Transverse colon (tissue), 4 donors: Measurements from ENCODE around the gene C14orf119. TPM values are rescaled to one million over a fixed set of nuclear protein-coding genes. Genes with fewer than 3 reads are reported as not detected.
"Not testable (repeated sequence)": the region's sequence is repeated elsewhere in the genome, so short reads cannot be mapped to it uniquely, and the experiment has no call there.

Experiments used
- DNase-seq: peaks from one replicate; pipeline ENCODE4 v3.0.0-alpha.2; 2019
- H3K27ac ChIP-seq, 4 donors: fragments of 200-600 bp; sonication (generic); 2 replicates each; pipeline ENCODE4 v1.5.1; 2016 to 2018; ENCODE audit warnings: inconsistent platforms in 4 of 4
- H3K27me3 ChIP-seq: fragments of 200-600 bp; sonication (generic); 2 replicates; pipeline ENCODE4 v1.5.1; 2017; ENCODE audit warnings: inconsistent platforms
- H3K36me3 ChIP-seq, 4 donors: fragments of 200-600 bp; sonication (generic); 2 replicates each; pipeline ENCODE4 v1.5.1; 2017 to 2019; ENCODE audit warnings: inconsistent platforms in 4 of 4
- H3K4me1 ChIP-seq, 4 donors: fragments of 200-600 bp; sonication (generic); 2 replicates each; pipeline ENCODE4 v1.5.1; 2017 to 2020; ENCODE audit warnings: inconsistent platforms in 4 of 4
- H3K4me3 ChIP-seq, 4 donors: fragments of 200-600 bp; sonication (generic); 1 replicate in 1 of 4; 2 replicates in 3 of 4; pipeline versions ENCODE4 v1.5.1 to v1.6.1; 2017 to 2019; ENCODE audit warnings: inconsistent platforms in 4 of 4
- H3K9me3 ChIP-seq, 2 donors: fragments of 200-600 bp; sonication (generic); 2 replicates each; pipeline ENCODE4 v1.5.1; 2017 to 2019; ENCODE audit warnings: inconsistent platforms in 2 of 2
- CTCF ChIP-seq, 5 experiments: fragments of 200-600 bp in 3 of 5; fragments of 450-650 bp in 2 of 5; sonication (generic) in 3 of 5; IDR thresholded peaks; 1 replicate in 2 of 5; 2 replicates in 3 of 5; pipeline ENCODE4 v1.5.1; 2016 to 2017; ENCODE audit warnings: antibody characterized with exemption in 5 of 5, inconsistent platforms in 3 of 5, mild to moderate bottlenecking in 2 of 5, moderate library complexity in 1 of 5
- EP300 ChIP-seq: sonication (generic); formaldehyde crosslinking; IDR thresholded peaks from one replicate; pipeline ENCODE4 v1.6.1; 2017; ENCODE audit warnings: antibody characterized with exemption, low read depth
- POLR2A ChIP-seq: fragments of 450-650 bp; IDR thresholded peaks from one replicate; pipeline ENCODE4 v1.6.1; 2016; ENCODE audit warnings: antibody characterized with exemption, mild to moderate bottlenecking, moderate library complexity
- POLR2AphosphoS5 ChIP-seq, 3 donors: sonication (generic); formaldehyde crosslinking; IDR thresholded peaks; one replicate each; pipeline ENCODE4 v1.6.1; 2016; ENCODE audit warnings: antibody characterized with exemption in 3 of 3
- WGBS, 2 donors: methylation state at CpG; one replicate each; pipeline ENCODE4 v1.1.5; 2018; ENCODE audit warnings: low coverage in 1 of 2; 5-methylcytosine and 5-hydroxymethylcytosine counted together
- in situ Hi-C, 4 donors: fragments of 200-750 bp; cut with MboI; loops; one replicate each; pipeline versions ENCODE4 v1.15.0 to v1.15.1; 2017; ENCODE audit warnings: low sequenced_read_pairs in 3 of 4, low pct_ligation_motif_present in 1 of 4, low pct_unique_long_range_greater_than_20kb in 1 of 4
- intact Hi-C: fragments of 100-400 bp; cut with DNase I; formaldehyde crosslinking; loops from one replicate; pipeline ENCODE4 v1.15.1; 2023; ENCODE audit warnings: low total_unique reads
- total RNA-seq, 4 donors: library from RNA; depleted of rRNA; stranded (reverse); fragments of >200 nt; gene quantifications; one replicate each; pipeline ENCODE4 v1.1.0, GENCODE V29; 2016

The C14orf119 gene
- total RNA-seq, 4 donors from 2014 or later: 3.6 to 33.7 (median 32.0) TPM

- no peak for DNase-seq
- no peaks in the 10 kb centered on the region for H3K4me1 ChIP-seq
- TF ChIP-seq EP300 (no peak), POLR2AphosphoS5 (IDR thresholded peaks at IDR 0.05) (no peak), CTCF (IDR thresholded peaks at IDR 0.05) (no peak), POLR2A (no peak)
- no peaks in the 10 kb centered on the region for H3K36me3 ChIP-seq
- no peak overlapping the region for H3K27ac ChIP-seq
- peaks cover 11% of the 10 kb centered on the region for H3K27me3 ChIP-seq
- H3K9me3 ChIP-seq: no peaks in the 10 kb centered on the region
- intact Hi-C loops (no loop called here), in situ Hi-C loops (loop anchor here in 3 of 4 donors (25.0 kb wide), 1 partner anchor 181 kb away; the partner anchor contains the start of gene HOMEZ (in 3 of the 3))
- H3K4me3 ChIP-seq: no peak overlapping the region
These were observed 11.4 kb downstream of the C14orf119 start for GRCh38 chr14:23106747-23107045.

- H3K27ac ChIP-seq, H3K4me1 ChIP-seq, H3K9me3 ChIP-seq, intact Hi-C loops, DNase-seq, H3K36me3 ChIP-seq, H3K4me3 ChIP-seq: not testable (repeated sequence)
- WGBS, 2 donors: 86 to 100% methylated on average over 1 to 3 of the region's 5 CpGs
- H3K27me3 ChIP-seq: peaks cover 20% of the 10 kb centered on the region
- in situ Hi-C loops: loop anchor here in 3 of 4 donors (25.0 kb wide), 1 partner anchor 180 kb away; the partner anchor contains the start of gene HOMEZ (in 3 of the 3)
These were observed 12.3 kb downstream of the C14orf119 start for GRCh38 chr14:23107620-23108019.

DNA sequence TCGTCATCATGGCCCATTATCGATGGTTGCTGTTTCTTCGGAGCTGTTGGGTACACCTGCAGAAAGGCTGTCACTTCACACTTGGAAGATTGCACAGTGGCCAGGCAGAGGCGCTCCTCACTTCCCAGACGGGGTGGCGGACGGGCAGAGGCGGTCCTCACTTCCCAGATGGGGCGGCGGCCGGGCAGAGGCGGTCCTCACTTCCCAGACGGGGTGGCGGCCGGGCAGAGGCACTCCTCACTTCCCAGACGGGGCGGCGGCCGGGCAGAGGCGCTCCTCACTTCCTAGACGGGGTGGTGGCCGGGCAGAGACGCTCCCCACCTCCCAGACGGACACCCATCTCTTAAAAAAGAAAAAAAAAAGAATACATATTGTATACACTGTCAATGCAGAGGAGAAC, 12.9 kb downstream of the C14orf119 start:
- in situ Hi-C loops: loop anchor here in 3 of 4 donors (25.0 kb wide), 1 partner anchor 179 kb away; the partner anchor contains the start of gene HOMEZ (in 3 of the 3)
- H3K9me3 ChIP-seq, H3K36me3 ChIP-seq, H3K4me1 ChIP-seq, intact Hi-C loops, H3K4me3 ChIP-seq, H3K27ac ChIP-seq, DNase-seq: not testable (repeated sequence)
- H3K27me3 ChIP-seq: peaks cover 21% of the 10 kb centered on the region
- WGBS, 2 donors: 88 to 90% methylated on average over 7 to 24 of the region's 24 CpGs

- intact Hi-C loops: no loop called here
- no peak for DNase-seq
- Histone ChIP-seq H3K36me3 (no peaks in the 10 kb centered on the region), H3K4me3 (no peak overlapping the region), H3K27ac (no peak overlapping the region), H3K9me3 (no peaks in the 10 kb centered on the region), H3K27me3 (peaks cover 29% of the 10 kb centered on the region), H3K4me1 (no peaks in the 10 kb centered on the region)
- WGBS, 2 donors: 73 to 74% methylated on average over 1 of the region's 1 CpG
- in situ Hi-C loops: loop anchor here in 3 of 4 donors (25.0 kb wide), 1 partner anchor 178 kb away; the partner anchor contains the start of gene HOMEZ (in 3 of the 3)
- TF ChIP-seq EP300 (no peak), POLR2A (no peak), POLR2AphosphoS5 (IDR thresholded peaks at IDR 0.05) (no peak), CTCF (IDR thresholded peaks at IDR 0.05) (no peak)
These were observed 14.5 kb downstream of the C14orf119 start for GRCh38 chr14:23109769-23110168.

- no peak for DNase-seq
- Histone ChIP-seq H3K4me1 (no peaks in the 10 kb centered on the region), H3K27me3 (peaks cover 29% of the 10 kb centered on the region), H3K9me3 (no peaks in the 10 kb centered on the region), H3K4me3 (no peak overlapping the region), H3K36me3 (no peaks in the 10 kb centered on the region), H3K27ac (no peak overlapping the region)
- TF ChIP-seq EP300 (no peak), POLR2AphosphoS5 (IDR thresholded peaks at IDR 0.05) (no peak)
- 55 to 61% methylated on average over 3 to 5 of the region's 5 CpGs for whole genome bisulfite sequencing, 2 donors
- intact Hi-C loops (no loop called here), in situ Hi-C loops (loop anchor here in 3 of 4 donors (25.0 kb wide), 1 partner anchor 177 kb away; the partner anchor contains the start of gene HOMEZ (in 3 of the 3))
These were observed 15.5 kb downstream of the C14orf119 start for GRCh38 chr14:23110579-23111365.
